ENCODE results near the gene CLIP4.

The CLIP4 gene

GRCh38 chr2:29193681-29194080 is 78.5 kb downstream of the CLIP4 start:
- no peak for DNase-seq

- DNase-seq = no peak
Observed at GRCh38 chr2:29195796-29196195, 80.6 kb downstream of the CLIP4 start.

- DNase-seq = peak; percentile 59
Observed at GRCh38 chr2:29196792-29197788, 81.9 kb downstream of the CLIP4 start.

- DNase-seq = no peak
Observed at GRCh38 chr2:29201979-29202378, 86.8 kb downstream of the CLIP4 start.

- DNase-seq = no peak
Observed at GRCh38 chr2:29202819-29203495, 87.7 kb downstream of the CLIP4 start.

- DNase-seq = no peak
Observed at GRCh38 chr2:29206941-29207340, 91.7 kb downstream of the CLIP4 start.

- DNase-seq = no peak
Observed at GRCh38 chr2:29207352-29208148, 92.3 kb downstream of the CLIP4 start.

GRCh38 chr2:29209551-29209950 is 94.3 kb downstream of the CLIP4 start:
- DNase-seq = no peak

- DNase-seq = no peak
Observed at GRCh38 chr2:29212009-29212408, 96.8 kb downstream of the CLIP4 start.

GRCh38 chr2:29213888-29214291 is 98.7 kb downstream of the CLIP4 start:
- no peak for DNase-seq

GRCh38 chr2:29215073-29215472 is 99.9 kb downstream of the CLIP4 start:
- no peak for DNase-seq

GRCh38 chr2:29215739-29216608 is 100.8 kb downstream of the CLIP4 start:
- no peak for DNase-seq

- DNase-seq = no peak
Observed at GRCh38 chr2:29216609-29216909, 101.3 kb downstream of the CLIP4 start.

GRCh38 chr2:29218071-29218470 is 102.9 kb downstream of the CLIP4 start:
- DNase-seq = no peak

GRCh38 chr2:29218550-29219125 is 103.4 kb downstream of the CLIP4 start:
- DNase-seq = no peak

- DNase-seq = no peak
Observed at GRCh38 chr2:29219374-29219773, 104.2 kb downstream of the CLIP4 start.

GRCh38 chr2:29220506-29221270 is 105.5 kb downstream of the CLIP4 start:
- no peak for DNase-seq

- DNase-seq = no peak
Observed at GRCh38 chr2:29222381-29223179, 107.4 kb downstream of the CLIP4 start.

- no peak for DNase-seq
Observed at GRCh38 chr2:29223257-29223656, 108.0 kb downstream of the CLIP4 start.

All from retina (tissue), 1 donor.